Trophoblast cell (in vitro differentiated cells and primary cell): ENCODE measurements around the gene AUH.

Experiments
- DNase-seq, 2 donors: peaks; one replicate each; pipeline ENCODE4 v3.0.0-alpha.2; 2016
- H2AFZ ChIP-seq: 2 replicates; pipeline ENCODE4 v1.6.1; 2013; ENCODE audit warnings: low read length, moderate library complexity, mild to moderate bottlenecking; ENCODE audit not compliant: insufficient read depth, poor library complexity
- H2AK5ac ChIP-seq: 2 replicates; pipeline ENCODE4 v1.6.1; 2013; ENCODE audit warnings: mild to moderate bottlenecking, low read length
- H2BK120ac ChIP-seq: 2 replicates; pipeline ENCODE4 v1.6.1; 2013; ENCODE audit warnings: low read length, mild to moderate bottlenecking, moderate library complexity; ENCODE audit not compliant: insufficient read depth, poor library complexity
- H2BK12ac ChIP-seq: 2 replicates; pipeline ENCODE4 v1.6.1; 2013; ENCODE audit warnings: mild to moderate bottlenecking, low read length, moderate library complexity
- H2BK5ac ChIP-seq: 2 replicates; pipeline ENCODE4 v1.6.1; 2013; ENCODE audit warnings: low read length, low read depth, moderate library complexity, mild to moderate bottlenecking; ENCODE audit not compliant: poor library complexity
- H3K14ac ChIP-seq: 2 replicates; pipeline ENCODE4 v1.6.1; 2013; ENCODE audit warnings: mild to moderate bottlenecking, low read length
- H3K18ac ChIP-seq: 2 replicates; pipeline ENCODE4 v1.6.1; 2013; ENCODE audit warnings: mild to moderate bottlenecking, low read length
- H3K23ac ChIP-seq: 2 replicates; pipeline ENCODE4 v1.6.1; 2013; ENCODE audit warnings: low read length
- H3K27ac ChIP-seq: 2 replicates; pipeline ENCODE4 v1.5.1; 2013; ENCODE audit warnings: low read depth, mild to moderate bottlenecking, inconsistent platforms, low read length, moderate library complexity
- H3K27me3 ChIP-seq: 2 replicates; pipeline ENCODE4 v1.6.1; 2013; ENCODE audit warnings: inconsistent platforms, mild to moderate bottlenecking, low read length, moderate library complexity; ENCODE audit not compliant: insufficient read depth
- H3K36me3 ChIP-seq, 2 experiments: 1 replicate in 1 of 2; 2 replicates in 1 of 2; pipeline ENCODE4 v1.6.1; 2013; ENCODE audit warnings: low read length in 2 of 2, mild to moderate bottlenecking in 2 of 2, moderate library complexity in 1 of 2; ENCODE audit not compliant: insufficient read depth in 2 of 2, control insufficient read depth in 1 of 2
- H3K4ac ChIP-seq: 2 replicates; pipeline ENCODE4 v1.6.1; 2013; ENCODE audit warnings: low read depth, mild to moderate bottlenecking, low read length, moderate library complexity
- H3K4me1 ChIP-seq, 2 experiments: 1 replicate in 1 of 2; 2 replicates in 1 of 2; pipeline ENCODE4 v1.6.1; 2013; ENCODE audit warnings: low read length in 2 of 2, mild to moderate bottlenecking in 2 of 2, moderate library complexity in 1 of 2; ENCODE audit not compliant: insufficient read depth in 2 of 2, control insufficient read depth in 1 of 2
- H3K4me2 ChIP-seq: 2 replicates; pipeline ENCODE4 v1.6.1; 2013; ENCODE audit warnings: inconsistent platforms, mild to moderate bottlenecking, low read length, moderate library complexity
- H3K4me3 ChIP-seq: 2 replicates; pipeline ENCODE4 v1.5.1; 2013; ENCODE audit warnings: mild to moderate bottlenecking, low read depth, low read length, inconsistent platforms
- H3K79me1 ChIP-seq: one replicate; pipeline ENCODE4 v1.6.1; 2013; ENCODE audit warnings: low read length
- H3K79me2 ChIP-seq: 2 replicates; pipeline ENCODE4 v1.6.1; 2013; ENCODE audit warnings: low read length, mild to moderate bottlenecking; ENCODE audit not compliant: control insufficient read depth, insufficient read depth, poor library complexity
- H3K9ac ChIP-seq: 2 replicates; pipeline ENCODE4 v1.6.1; 2013; ENCODE audit warnings: mild to moderate bottlenecking, low read length
- H3K9me3 ChIP-seq: 2 replicates; pipeline ENCODE4 v1.6.1; 2013; ENCODE audit warnings: low read depth, mild to moderate bottlenecking, control low read depth, inconsistent platforms, low read length; ENCODE audit not compliant: insufficient read depth
- H4K12ac ChIP-seq: 2 replicates; pipeline ENCODE4 v1.6.1; 2013; ENCODE audit warnings: low read depth, mild to moderate bottlenecking, low read length, moderate library complexity
- H4K8ac ChIP-seq: 2 replicates; pipeline ENCODE4 v1.6.1; 2013; ENCODE audit warnings: low read depth, mild to moderate bottlenecking, low read length, moderate library complexity
- H4K91ac ChIP-seq: one replicate; pipeline ENCODE4 v1.6.1; 2013; ENCODE audit warnings: low read depth, mild to moderate bottlenecking, low read length, moderate library complexity
- WGBS: extraction: QIAGEN DNeasy Blood & Tissue Kit; methylation state at CpG from one replicate; pipeline ENCODE4 v1.1.7; 2013; ENCODE audit warnings: missing lambda C conversion rate; ENCODE audit not compliant: insufficient read length, insufficient coverage; ENCODE audit errors: extremely low coverage; 5-methylcytosine and 5-hydroxymethylcytosine counted together

Gene AUH

DNA sequence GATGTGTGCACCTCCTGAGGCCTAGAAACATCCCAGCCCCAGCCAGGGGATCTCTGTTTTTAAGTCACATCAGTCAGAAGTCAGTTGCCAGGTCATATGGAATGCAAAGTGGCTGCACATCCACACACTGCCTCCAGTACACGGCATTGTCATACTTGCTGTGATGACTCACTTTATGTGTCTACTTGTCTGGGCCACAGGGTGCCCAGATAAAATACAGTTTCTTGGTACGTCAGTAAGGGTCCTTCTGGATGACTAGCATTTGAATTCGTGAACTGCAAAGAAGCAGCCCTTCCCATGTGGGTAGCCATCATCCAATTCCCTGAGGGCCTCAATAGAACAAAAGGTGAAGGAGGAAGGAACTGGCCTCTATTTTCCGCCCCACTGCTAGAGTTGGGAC is 27.7 kb downstream of the AUH start:
- H3K27me3 ChIP-seq: no peaks in the 10 kb centered on the region
- no peak overlapping the region for H4K8ac ChIP-seq

DNA sequence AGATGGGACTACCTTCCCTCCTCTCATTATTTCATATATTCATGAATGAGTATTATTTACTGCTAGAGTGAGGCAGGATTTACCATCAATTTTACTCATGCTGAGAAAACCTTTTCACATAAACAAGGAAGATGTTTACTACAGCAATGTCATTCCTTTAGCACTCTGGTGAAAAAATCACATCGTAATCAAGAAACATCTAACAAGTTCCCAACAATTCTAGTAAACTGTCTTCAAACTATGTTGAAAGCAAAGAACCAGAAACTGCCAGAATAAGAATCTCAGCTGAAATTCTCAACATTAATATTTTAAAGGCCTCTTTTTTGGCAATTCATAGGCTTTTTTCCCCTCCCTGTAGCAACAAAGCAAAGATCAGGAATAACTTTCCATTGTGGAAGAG is 28.2 kb downstream of the AUH start:
- Histone ChIP-seq H3K9me3 (no peaks in the 10 kb centered on the region), H3K79me1 (no peaks in the 10 kb centered on the region), H2AK5ac (no peak overlapping the region), H3K18ac (no peak overlapping the region), H2AFZ (no peak overlapping the region), H3K27ac (no peak overlapping the region), H2BK5ac (no peak overlapping the region), H3K4me2 (no peak overlapping the region), H3K9ac (no peak overlapping the region), H4K12ac (no peak overlapping the region), H3K36me3 (peaks cover 0 to 2% of the 10 kb centered on the region in 2 experiments), H3K4me1 (peaks cover 0 to 5% of the 10 kb centered on the region in 2 experiments), H4K8ac (no peak overlapping the region), H3K4me3 (no peak overlapping the region), H3K14ac (no peak overlapping the region), H3K23ac (no peak overlapping the region), H2BK120ac (no peak overlapping the region), H3K4ac (no peak overlapping the region), H4K91ac (no peak overlapping the region), H3K79me2 (no peaks in the 10 kb centered on the region), H2BK12ac (no peak overlapping the region), H3K27me3 (no peaks in the 10 kb centered on the region)
- no CpG with 5 or more reads among the region's 1 CpG for WGBS
- no peak for DNase-seq

More for the DNA sequence above, 27.7 kb downstream of the AUH start:
- Histone ChIP-seq H3K27ac (no peak overlapping the region), H2AFZ (no peak overlapping the region), H2AK5ac (no peak overlapping the region), H3K4me1 (peaks cover 0 to 5% of the 10 kb centered on the region in 2 experiments), H3K18ac (no peak overlapping the region), H3K9ac (no peak overlapping the region), H3K9me3 (no peaks in the 10 kb centered on the region), H3K4me2 (no peak overlapping the region), H4K12ac (no peak overlapping the region), H2BK120ac (no peak overlapping the region), H3K79me1 (no peaks in the 10 kb centered on the region), H2BK5ac (no peak overlapping the region), H3K14ac (no peak overlapping the region), H3K36me3 (peaks cover 0 to 2% of the 10 kb centered on the region in 2 experiments), H4K91ac (no peak overlapping the region), H3K4me3 (no peak overlapping the region), H3K79me2 (no peaks in the 10 kb centered on the region), H2BK12ac (no peak overlapping the region), H3K23ac (no peak overlapping the region), H3K4ac (no peak overlapping the region)
- no CpG with 5 or more reads among the region's 4 CpGs for WGBS
- DNase-seq: peak; percentile 91 to 94

DNA sequence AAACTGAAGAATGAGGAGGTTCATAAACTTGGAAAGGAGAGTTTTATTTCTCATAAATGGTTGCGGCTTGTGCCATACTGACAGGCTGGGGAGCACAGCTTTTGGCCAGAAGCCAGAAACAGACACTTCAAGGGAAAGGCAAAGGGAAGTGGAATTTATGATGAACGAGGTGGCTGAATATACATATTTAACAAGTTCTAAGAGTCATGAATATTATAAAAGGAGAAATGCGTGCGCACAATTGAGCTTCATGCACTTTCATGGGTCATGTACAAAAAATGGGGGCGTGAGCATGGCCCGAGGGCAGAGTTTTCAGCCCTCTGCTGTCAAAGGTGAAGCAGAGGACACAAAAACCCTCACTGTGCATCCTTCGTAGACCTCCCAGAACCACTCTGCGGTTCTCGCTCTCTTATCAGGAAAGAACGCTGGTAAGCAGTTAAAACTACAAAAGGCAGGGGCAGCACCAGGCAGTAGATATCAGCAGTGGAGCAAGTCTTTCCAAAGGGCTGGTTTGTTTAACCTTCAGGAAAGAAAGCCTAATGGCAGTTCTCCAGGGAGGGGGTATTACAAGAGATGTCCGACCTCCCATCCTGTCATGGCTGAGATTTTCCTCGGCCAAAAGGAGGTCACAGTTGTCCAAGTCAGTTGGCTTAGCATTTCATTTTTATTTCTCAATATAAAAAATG is 29.0 kb downstream of the AUH start:
- no peak overlapping the region for H2AK5ac ChIP-seq
- WGBS: no CpG with 5 or more reads among the region's 12 CpGs
- no peak overlapping the region for H3K9ac ChIP-seq

DNA sequence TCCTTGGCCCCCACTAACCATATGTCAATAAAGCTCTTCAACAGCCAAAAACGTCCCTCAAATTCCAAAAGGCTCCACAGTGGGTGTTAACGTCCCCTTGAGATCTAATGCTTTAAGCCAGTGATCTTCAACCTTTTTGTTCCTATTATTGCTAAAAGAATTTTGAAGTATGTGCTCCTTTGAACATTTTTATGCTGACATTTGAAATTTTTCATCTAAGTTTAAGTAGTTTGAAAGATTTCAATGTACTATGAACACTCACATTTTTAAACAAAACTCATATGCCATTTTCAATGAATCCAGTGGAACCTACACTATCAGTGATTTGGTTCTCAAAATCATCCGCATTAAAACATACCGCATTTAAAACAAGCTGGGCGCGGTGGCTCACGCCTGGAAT is 29.9 kb downstream of the AUH start:
- H3K27ac ChIP-seq: no peak overlapping the region
- no peak overlapping the region for H3K23ac ChIP-seq
- no peak for DNase-seq
- H3K4me2 ChIP-seq: no peak overlapping the region
- H3K4me3 ChIP-seq: no peak overlapping the region
- H3K4me1 ChIP-seq: peaks cover 0 to 5% of the 10 kb centered on the region in 2 experiments
- peaks cover 6% of the 10 kb centered on the region for H3K9me3 ChIP-seq
- H3K4ac ChIP-seq: no peak overlapping the region
- H3K14ac ChIP-seq: no peak overlapping the region
- H2AFZ ChIP-seq: no peak overlapping the region
- H4K8ac ChIP-seq: no peak overlapping the region
- WGBS: no CpG with 5 or more reads among the region's 7 CpGs
- no peak overlapping the region for H2BK120ac ChIP-seq
- no peak overlapping the region for H2BK5ac ChIP-seq
- H3K27me3 ChIP-seq: no peaks in the 10 kb centered on the region
- H4K91ac ChIP-seq: no peak overlapping the region
- H3K36me3 ChIP-seq: peaks cover 0 to 2% of the 10 kb centered on the region in 2 experiments
- H3K79me1 ChIP-seq: no peaks in the 10 kb centered on the region
- no peak overlapping the region for H4K12ac ChIP-seq
- H3K9ac ChIP-seq: no peak overlapping the region
- H3K18ac ChIP-seq: no peak overlapping the region
- no peak overlapping the region for H2BK12ac ChIP-seq
- H3K79me2 ChIP-seq: no peaks in the 10 kb centered on the region
- no peak overlapping the region for H2AK5ac ChIP-seq

More for the DNA sequence above, 29.0 kb downstream of the AUH start:
- H3K4ac ChIP-seq: no peak overlapping the region
- no peaks in the 10 kb centered on the region for H3K27me3 ChIP-seq
- H2BK5ac ChIP-seq: no peak overlapping the region
- H4K12ac ChIP-seq: no peak overlapping the region
- no peak overlapping the region for H2BK120ac ChIP-seq
- H3K27ac ChIP-seq: no peak overlapping the region
- no peak overlapping the region for H4K91ac ChIP-seq
- H3K36me3 ChIP-seq: peaks cover 0 to 2% of the 10 kb centered on the region in 2 experiments
- H3K4me3 ChIP-seq: no peak overlapping the region
- no peak overlapping the region for H3K14ac ChIP-seq
- H3K79me2 ChIP-seq: no peaks in the 10 kb centered on the region
- peaks cover 0 to 5% of the 10 kb centered on the region in 2 experiments for H3K4me1 ChIP-seq
- H4K8ac ChIP-seq: no peak overlapping the region
- DNase-seq: peak; percentile 36 to 71
- peaks cover 3% of the 10 kb centered on the region for H3K9me3 ChIP-seq
- H3K23ac ChIP-seq: no peak overlapping the region
- H2AFZ ChIP-seq: no peak overlapping the region
- H2BK12ac ChIP-seq: no peak overlapping the region
- H3K18ac ChIP-seq: no peak overlapping the region
- H3K4me2 ChIP-seq: no peak overlapping the region
- no peaks in the 10 kb centered on the region for H3K79me1 ChIP-seq
